HCT116 (cell line): ENCODE data around the gene TCIRG1. TPM values are rescaled to one million over a fixed set of nuclear protein-coding genes. Genes with fewer than 3 reads are reported as not detected.

Experiments
- ATAC-seq: fragments of 200-7000 bp; cut with Tn5 transposase; 2 replicates; pipeline ENCODE4 v1.9.1; 2020; ENCODE audit warnings: mild to moderate bottlenecking, moderate library complexity
- BruUV-seq: library from RNA; stranded (reverse); fragments of 400-500 nt; replicated peaks from 2 replicates; lab custom pipeline; 2021; lab: Mats Ljungman, UMichigan
- CTCF ChIA-PET: fragments of 300-600 bp; sonication (Branson Sonifier 250); formaldehyde crosslinking; loops from one replicate; lab custom pipeline; 2021; ENCODE audit warnings: antibody characterized with exemption; lab: Charles Lee
- POLR2A ChIA-PET: fragments of 300-600, 350-600 bp; sonication (Branson Sonifier 250); formaldehyde crosslinking; loops from one replicate; lab custom pipeline; 2021; ENCODE audit warnings: antibody characterized with exemption; lab: Charles Lee
- RAD21 ChIA-PET, 2 experiments: fragments of 300-600 bp; sonication (Branson Sonifier 250); formaldehyde crosslinking; loops; one replicate each; lab custom pipeline; 2023; ENCODE audit warnings: low total read pairs in 2 of 2; ENCODE audit not compliant: uncharacterized antibody in 2 of 2, unreplicated experiment in 2 of 2, low non-redundant PET in 1 of 2; lab: Charles Lee
- DNase-seq: peaks from one replicate; pipeline ENCODE4 v3.0.0-alpha.2; 2010; ENCODE audit warnings: low read depth, low spot score
- H2AFZ ChIP-seq: fragments of 200-600 bp; shearing (Covaris generic), sonication (generic); 2 replicates; pipeline ENCODE4 v1.6.1; 2017; ENCODE audit warnings: low read depth, mixed run types, mixed read lengths, antibody characterized with exemption, low read length; ENCODE audit not compliant: poor library complexity, severe bottlenecking
- H3K27ac ChIP-seq: 2 replicates; pipeline ENCODE4 v1.5.1; 2012; ENCODE audit warnings: low read depth, low read length
- H3K27me3 ChIP-seq: fragments of 200-600 bp; sonication (generic); 2 replicates; pipeline ENCODE4 v1.6.1; 2016; ENCODE audit warnings: mixed run types, low read length, mixed read lengths; ENCODE audit not compliant: insufficient read depth
- H3K36me3 ChIP-seq, 2 experiments: fragments of 200-500 bp in 1 of 2; fragments of 200-600 bp in 1 of 2; sonication (Bioruptor generic) in 1 of 2; sonication (generic) in 1 of 2; 2 replicates each; pipeline versions ENCODE4 v1.5.1 to v1.6.1; 2014 to 2016; ENCODE audit warnings: low read length in 2 of 2, inconsistent platforms in 1 of 2, mixed read lengths in 1 of 2, mixed run types in 1 of 2; ENCODE audit not compliant: insufficient read depth in 2 of 2, control insufficient read depth in 1 of 2
- H3K4me1 ChIP-seq, 2 experiments: fragments of 200-600 bp in 1 of 2; sonication (generic) in 1 of 2; 2 replicates each; pipeline versions ENCODE4 v1.5.1 to v1.6.1; 2012 to 2017; ENCODE audit warnings: low read length in 2 of 2, inconsistent platforms in 1 of 2, mild to moderate bottlenecking in 1 of 2, mixed read lengths in 1 of 2, mixed run types in 1 of 2, moderate library complexity in 1 of 2; ENCODE audit not compliant: insufficient read depth in 2 of 2, control insufficient read depth in 1 of 2
- H3K4me2 ChIP-seq: fragments of 200-600 bp; sonication (generic); 2 replicates; pipeline ENCODE4 v1.6.1; 2017; ENCODE audit warnings: mixed run types, low read length, mixed read lengths
- H3K4me3 ChIP-seq, 2 experiments: fragments of 200-600 bp in 1 of 2; sonication (generic) in 1 of 2; replicated peaks in 1 of 2; 2 replicates each; pipeline ENCODE4 v1.5.1; 2011 to 2016; ENCODE audit warnings: low read length in 2 of 2, control low read depth in 1 of 2, low read depth in 1 of 2, mild to moderate bottlenecking in 1 of 2, mixed read lengths in 1 of 2, mixed run types in 1 of 2
- H3K79me2 ChIP-seq: fragments of 200-600 bp; sonication (generic); 2 replicates; pipeline ENCODE4 v1.6.1; 2017; ENCODE audit warnings: mild to moderate bottlenecking, mixed run types, low read length, moderate library complexity, mixed read lengths; ENCODE audit not compliant: insufficient read depth
- H3K9ac ChIP-seq: fragments of 200-600 bp; sonication (generic); 2 replicates; pipeline ENCODE4 v1.6.1; 2016; ENCODE audit warnings: low read length, mixed read lengths
- H3K9me2 ChIP-seq: fragments of 200-600 bp; sonication (generic), shearing (Covaris generic); 2 replicates; pipeline ENCODE4 v1.6.1; 2017; ENCODE audit warnings: mixed run types, mild to moderate bottlenecking, moderate library complexity; ENCODE audit not compliant: insufficient read depth
- H3K9me3 ChIP-seq, 2 experiments: fragments of 200-500 bp in 1 of 2; fragments of 200-600 bp in 1 of 2; sonication (Bioruptor generic) in 1 of 2; sonication (generic) in 1 of 2; 2 replicates each; pipeline ENCODE4 v1.6.1; 2014 to 2017; ENCODE audit warnings: low read length in 2 of 2, mixed read lengths in 2 of 2, inconsistent platforms in 1 of 2, low read depth in 1 of 2, mild to moderate bottlenecking in 1 of 2, mixed run types in 1 of 2, moderate library complexity in 1 of 2; ENCODE audit not compliant: control insufficient read depth in 1 of 2, insufficient read depth in 1 of 2
- H4K20me1 ChIP-seq: fragments of 200-600 bp; sonication (generic), shearing (Covaris generic); 2 replicates; pipeline ENCODE4 v1.6.1; 2017; ENCODE audit warnings: mixed run types, mild to moderate bottlenecking, moderate library complexity; ENCODE audit not compliant: insufficient read depth
- CBX3 ChIP-seq: IDR thresholded peaks from 2 replicates; pipeline ENCODE4 v1.6.1; 2012; ENCODE audit warnings: low read depth
- CEBPB ChIP-seq: IDR thresholded peaks from 2 replicates; pipeline ENCODE4 v1.6.1; 2012; ENCODE audit warnings: low read depth
- ELF1 ChIP-seq: IDR thresholded peaks from 2 replicates; pipeline ENCODE4 v1.6.1; 2012; ENCODE audit warnings: low read depth, borderline replicate concordance
- JUND ChIP-seq: IDR thresholded peaks from 2 replicates; pipeline ENCODE4 v1.6.1; 2012
- POLR2A ChIP-seq: IDR thresholded peaks from 2 replicates; pipeline ENCODE4 v1.7.0; 2011; ENCODE audit warnings: borderline replicate concordance; ENCODE audit not compliant: insufficient read depth, insufficient read length; ENCODE audit errors: extremely low read depth
- POLR2AphosphoS5 ChIP-seq: IDR thresholded peaks from 2 replicates; pipeline ENCODE4 v1.6.1; 2011; ENCODE audit warnings: mild to moderate bottlenecking, low read depth, low read length, moderate library complexity
- RAD21 ChIP-seq: IDR thresholded peaks from 2 replicates; pipeline ENCODE4 v1.6.1; 2012; ENCODE audit warnings: low read depth, mild to moderate bottlenecking
- SRF ChIP-seq: IDR thresholded peaks from 2 replicates; pipeline ENCODE4 v1.6.1; 2012; ENCODE audit warnings: low read depth
- TCF7L2 ChIP-seq: IDR thresholded peaks from 2 replicates; pipeline ENCODE4 v1.7.0; 2011; ENCODE audit warnings: borderline replicate concordance, inconsistent platforms; ENCODE audit not compliant: insufficient read depth, insufficient read length; ENCODE audit errors: extremely low read depth
- YY1 ChIP-seq: IDR thresholded peaks from 2 replicates; pipeline ENCODE4 v1.6.1; 2011; ENCODE audit warnings: low read length, low read depth, moderate library complexity, mild to moderate bottlenecking; ENCODE audit not compliant: insufficient replicate concordance; ENCODE audit errors: extremely low read depth
- ZFX ChIP-seq: fragments of 450-650 bp; IDR thresholded peaks from 2 replicates; pipeline ENCODE4 v1.6.1; 2017
- intact Hi-C: fragments of 100-400 bp; cut with micrococcal nuclease; formaldehyde crosslinking; loops from 2 replicates; pipeline ENCODE4 v1.10.0; 2022
- total RNA-seq: library from RNA; stranded (reverse); gene quantifications from one replicate; pipeline ENCODE4 v1.2.1, GENCODE V29; 2021; ENCODE audit not compliant: unreplicated experiment
- TF ChIP-seq, protein P1 (sequence below): IDR thresholded peaks from 2 replicates; pipeline ENCODE4 v1.6.1; 2012
- TF ChIP-seq, protein P2 (sequence below): IDR thresholded peaks from 2 replicates; pipeline ENCODE4 v1.6.1; 2012; ENCODE audit warnings: low read depth
- TF ChIP-seq, protein P3 (sequence below), 3 experiments: fragments of 200-600 bp in 1 of 3; sonication (generic) in 1 of 3; IDR thresholded peaks in 2 of 3; conservative IDR thresholded peaks in 1 of 3; 2 replicates each; pipeline ENCODE4 v1.5.1; 2012 to 2017; ENCODE audit warnings: low read depth in 2 of 3, low read length in 2 of 3, antibody characterized with exemption in 1 of 3, borderline replicate concordance in 1 of 3, control low read depth in 1 of 3, mild to moderate bottlenecking in 1 of 3, mixed read lengths in 1 of 3, mixed run types in 1 of 3, moderate library complexity in 1 of 3; ENCODE audit not compliant: insufficient read depth in 1 of 3
- TF ChIP-seq, protein P4 (sequence below): IDR thresholded peaks from 2 replicates; pipeline ENCODE4 v1.6.1; 2011; ENCODE audit warnings: mild to moderate bottlenecking, low read length, moderate library complexity; ENCODE audit not compliant: insufficient replicate concordance; ENCODE audit errors: extremely low read depth
- TF ChIP-seq, protein P5 (sequence below): IDR thresholded peaks from 2 replicates; pipeline ENCODE4 v1.6.1; 2012

Gene TCIRG1
- total RNA-seq, 1 experiment from 2014 or later = 101 TPM

DNA sequence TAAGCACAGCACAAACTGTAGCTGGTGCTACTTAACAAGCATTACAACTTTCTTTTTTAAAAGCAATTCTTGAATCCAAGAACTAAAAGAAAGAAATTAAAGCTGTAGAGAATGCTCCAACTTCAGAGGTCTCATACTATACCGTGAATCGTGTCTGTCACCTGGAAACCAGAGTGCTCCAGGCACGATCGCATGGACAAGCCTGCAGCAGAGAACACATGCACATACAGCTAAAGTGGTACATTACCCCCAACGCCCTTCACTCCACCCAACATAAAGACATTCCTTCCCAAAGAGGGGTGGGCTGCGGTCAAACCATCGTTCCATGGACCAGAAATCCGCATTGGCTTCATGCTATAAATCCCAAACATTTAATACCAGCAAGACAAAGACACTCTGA is 50.9 kb downstream of the TCIRG1 start:
- H3K79me2 ChIP-seq = peaks cover 17% of the 10 kb centered on the region; the same call in 1 of the 2 replicates
- ChIA-PET POLR2A (no interaction called here), CTCF (no interaction called here)

More for the DNA sequence above, 50.9 kb downstream of the TCIRG1 start:
- Histone ChIP-seq H3K27ac (no peak overlapping the region), H2AFZ (no peak overlapping the region), H3K9ac (no peak overlapping the region), H3K9me2 (no peaks in the 10 kb centered on the region), H3K27me3 (no peaks in the 10 kb centered on the region), H3K36me3 (no peaks in the 10 kb centered on the region), H3K9me3 (no peaks in the 10 kb centered on the region), H3K4me3 (no peak overlapping the region), H4K20me1 (peaks cover 10% of the 10 kb centered on the region; the same call in 1 of the 2 replicates), H3K4me1 (no peaks in the 10 kb centered on the region), H3K4me2 (no peak overlapping the region)
- RAD21 ChIA-PET = interaction anchor here in 1 of 2 experiments (0.6 kb wide), 1 partner anchor 94 kb away, joined by 3 read pairs; no protein-coding TSS in a partner anchor
- intact Hi-C loops = loop anchor here (5.0 kb wide), 1 partner anchor 83 kb away; no protein-coding TSS in a partner anchor
- no TSS peak for BruUV-seq
- DNase-seq (no peak), ATAC-seq (no peak)
- TF ChIP-seq RAD21 (no peak), POLR2AphosphoS5 (no peak), POLR2A (no peak), JUND (no peak), SRF (no peak), ELF1 (no peak), YY1 (no peak), CBX3 (no peak), TCF7L2 (no peak), ZFX (no peak), CEBPB (no peak)
- TF ChIP-seq, protein P1, sequence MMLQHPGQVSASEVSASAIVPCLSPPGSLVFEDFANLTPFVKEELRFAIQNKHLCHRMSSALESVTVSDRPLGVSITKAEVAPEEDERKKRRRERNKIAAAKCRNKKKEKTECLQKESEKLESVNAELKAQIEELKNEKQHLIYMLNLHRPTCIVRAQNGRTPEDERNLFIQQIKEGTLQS = no peak
- TF ChIP-seq, protein P2, sequence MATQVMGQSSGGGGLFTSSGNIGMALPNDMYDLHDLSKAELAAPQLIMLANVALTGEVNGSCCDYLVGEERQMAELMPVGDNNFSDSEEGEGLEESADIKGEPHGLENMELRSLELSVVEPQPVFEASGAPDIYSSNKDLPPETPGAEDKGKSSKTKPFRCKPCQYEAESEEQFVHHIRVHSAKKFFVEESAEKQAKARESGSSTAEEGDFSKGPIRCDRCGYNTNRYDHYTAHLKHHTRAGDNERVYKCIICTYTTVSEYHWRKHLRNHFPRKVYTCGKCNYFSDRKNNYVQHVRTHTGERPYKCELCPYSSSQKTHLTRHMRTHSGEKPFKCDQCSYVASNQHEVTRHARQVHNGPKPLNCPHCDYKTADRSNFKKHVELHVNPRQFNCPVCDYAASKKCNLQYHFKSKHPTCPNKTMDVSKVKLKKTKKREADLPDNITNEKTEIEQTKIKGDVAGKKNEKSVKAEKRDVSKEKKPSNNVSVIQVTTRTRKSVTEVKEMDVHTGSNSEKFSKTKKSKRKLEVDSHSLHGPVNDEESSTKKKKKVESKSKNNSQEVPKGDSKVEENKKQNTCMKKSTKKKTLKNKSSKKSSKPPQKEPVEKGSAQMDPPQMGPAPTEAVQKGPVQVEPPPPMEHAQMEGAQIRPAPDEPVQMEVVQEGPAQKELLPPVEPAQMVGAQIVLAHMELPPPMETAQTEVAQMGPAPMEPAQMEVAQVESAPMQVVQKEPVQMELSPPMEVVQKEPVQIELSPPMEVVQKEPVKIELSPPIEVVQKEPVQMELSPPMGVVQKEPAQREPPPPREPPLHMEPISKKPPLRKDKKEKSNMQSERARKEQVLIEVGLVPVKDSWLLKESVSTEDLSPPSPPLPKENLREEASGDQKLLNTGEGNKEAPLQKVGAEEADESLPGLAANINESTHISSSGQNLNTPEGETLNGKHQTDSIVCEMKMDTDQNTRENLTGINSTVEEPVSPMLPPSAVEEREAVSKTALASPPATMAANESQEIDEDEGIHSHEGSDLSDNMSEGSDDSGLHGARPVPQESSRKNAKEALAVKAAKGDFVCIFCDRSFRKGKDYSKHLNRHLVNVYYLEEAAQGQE = no peak
- TF ChIP-seq, protein P3, sequence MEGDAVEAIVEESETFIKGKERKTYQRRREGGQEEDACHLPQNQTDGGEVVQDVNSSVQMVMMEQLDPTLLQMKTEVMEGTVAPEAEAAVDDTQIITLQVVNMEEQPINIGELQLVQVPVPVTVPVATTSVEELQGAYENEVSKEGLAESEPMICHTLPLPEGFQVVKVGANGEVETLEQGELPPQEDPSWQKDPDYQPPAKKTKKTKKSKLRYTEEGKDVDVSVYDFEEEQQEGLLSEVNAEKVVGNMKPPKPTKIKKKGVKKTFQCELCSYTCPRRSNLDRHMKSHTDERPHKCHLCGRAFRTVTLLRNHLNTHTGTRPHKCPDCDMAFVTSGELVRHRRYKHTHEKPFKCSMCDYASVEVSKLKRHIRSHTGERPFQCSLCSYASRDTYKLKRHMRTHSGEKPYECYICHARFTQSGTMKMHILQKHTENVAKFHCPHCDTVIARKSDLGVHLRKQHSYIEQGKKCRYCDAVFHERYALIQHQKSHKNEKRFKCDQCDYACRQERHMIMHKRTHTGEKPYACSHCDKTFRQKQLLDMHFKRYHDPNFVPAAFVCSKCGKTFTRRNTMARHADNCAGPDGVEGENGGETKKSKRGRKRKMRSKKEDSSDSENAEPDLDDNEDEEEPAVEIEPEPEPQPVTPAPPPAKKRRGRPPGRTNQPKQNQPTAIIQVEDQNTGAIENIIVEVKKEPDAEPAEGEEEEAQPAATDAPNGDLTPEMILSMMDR (IDR thresholded peaks at IDR 0.05 in 2 of 3, conservative IDR thresholded peaks at IDR 0.05 in 1 of 3; ENCODE audit: borderline replicate concordance in 1 of 3, insufficient read depth in 1 of 3, low read depth in 2 of 3, low read length in 2 of 3) = no peak
- TF ChIP-seq, protein P4, sequence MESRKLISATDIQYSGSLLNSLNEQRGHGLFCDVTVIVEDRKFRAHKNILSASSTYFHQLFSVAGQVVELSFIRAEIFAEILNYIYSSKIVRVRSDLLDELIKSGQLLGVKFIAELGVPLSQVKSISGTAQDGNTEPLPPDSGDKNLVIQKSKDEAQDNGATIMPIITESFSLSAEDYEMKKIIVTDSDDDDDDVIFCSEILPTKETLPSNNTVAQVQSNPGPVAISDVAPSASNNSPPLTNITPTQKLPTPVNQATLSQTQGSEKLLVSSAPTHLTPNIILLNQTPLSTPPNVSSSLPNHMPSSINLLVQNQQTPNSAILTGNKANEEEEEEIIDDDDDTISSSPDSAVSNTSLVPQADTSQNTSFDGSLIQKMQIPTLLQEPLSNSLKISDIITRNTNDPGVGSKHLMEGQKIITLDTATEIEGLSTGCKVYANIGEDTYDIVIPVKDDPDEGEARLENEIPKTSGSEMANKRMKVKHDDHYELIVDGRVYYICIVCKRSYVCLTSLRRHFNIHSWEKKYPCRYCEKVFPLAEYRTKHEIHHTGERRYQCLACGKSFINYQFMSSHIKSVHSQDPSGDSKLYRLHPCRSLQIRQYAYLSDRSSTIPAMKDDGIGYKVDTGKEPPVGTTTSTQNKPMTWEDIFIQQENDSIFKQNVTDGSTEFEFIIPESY = no peak
- TF ChIP-seq, protein P5, sequence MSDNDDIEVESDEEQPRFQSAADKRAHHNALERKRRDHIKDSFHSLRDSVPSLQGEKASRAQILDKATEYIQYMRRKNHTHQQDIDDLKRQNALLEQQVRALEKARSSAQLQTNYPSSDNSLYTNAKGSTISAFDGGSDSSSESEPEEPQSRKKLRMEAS = no peak
